Ramos (cell line): ENCODE results near the gene USF2.
"Not testable (repeated sequence)": the region's sequence is repeated elsewhere in the genome, so short reads cannot be mapped to it uniquely, and the experiment has no call there.

Source experiments
- in situ Hi-C: fragments of 300-500 bp; cut with MboI; formaldehyde crosslinking; loops from one replicate; pipeline ENCODE4 v1.14.3; 2022; ENCODE audit warnings: low sequenced_read_pairs; ENCODE audit not compliant: unreplicated experiment

Gene USF2

GRCh38 chr19:35268536-35269437 is at the start of gene USF2:
TSS of gene USF2 (plus strand) at chr19:35268962. CDS start at chr19:35269102, 140 bp downstream.
- in situ Hi-C loops: no loop called here

GRCh38 chr19:35219008-35219407 is 49.8 kb upstream of the USF2 start:
- in situ Hi-C loops: no loop called here

- in situ Hi-C loops: no loop called here
Measured at GRCh38 chr19:35220315-35220921, 48.3 kb upstream of the USF2 start.

- in situ Hi-C loops: not testable (repeated sequence)
Measured at GRCh38 chr19:35220973-35221590, 47.7 kb upstream of the USF2 start.

- in situ Hi-C loops: no loop called here
Measured at GRCh38 chr19:35222373-35223015, 46.3 kb upstream of the USF2 start.

GRCh38 chr19:35223084-35223790 is 45.5 kb upstream of the USF2 start:
- in situ Hi-C loops: no loop called here

GRCh38 chr19:35223862-35224505 is 44.8 kb upstream of the USF2 start:
- in situ Hi-C loops: no loop called here

GRCh38 chr19:35224681-35225571 is 43.8 kb upstream of the USF2 start:
- in situ Hi-C loops: no loop called here

GRCh38 chr19:35225951-35226350 is 42.8 kb upstream of the USF2 start:
- in situ Hi-C loops: no loop called here

- in situ Hi-C loops: no loop called here
Measured at GRCh38 chr19:35226748-35227147, 42.0 kb upstream of the USF2 start.

- in situ Hi-C loops: no loop called here
Measured at GRCh38 chr19:35228177-35228930, 40.4 kb upstream of the USF2 start, which contains the start of gene FAM187B. TSS of gene FAM187B (minus strand) at chr19:35228739. CDS start at chr19:35228680, 59 bp downstream.

- in situ Hi-C loops: no loop called here
Measured at GRCh38 chr19:35229601-35230000, 39.2 kb upstream of the USF2 start.

- in situ Hi-C loops: no loop called here
Measured at GRCh38 chr19:35231956-35232645, 36.7 kb upstream of the USF2 start.

- in situ Hi-C loops: no loop called here
Measured at GRCh38 chr19:35232912-35233311, 35.9 kb upstream of the USF2 start.

GRCh38 chr19:35236638-35237400 is 31.9 kb upstream of the USF2 start:
- in situ Hi-C loops: no loop called here

GRCh38 chr19:35239597-35239996 is 29.2 kb upstream of the USF2 start:
- in situ Hi-C loops: not testable (repeated sequence)

GRCh38 chr19:35240327-35240726 is 28.4 kb upstream of the USF2 start:
- in situ Hi-C loops: no loop called here
